ENCODE results near the gene TNNC1. TPM values are rescaled to one million over a fixed set of nuclear protein-coding genes. Genes with fewer than 3 reads are reported as not detected.

The TNNC1 gene
- 0.13 TPM in 1 of 2 replicates, not detected in the other for total RNA-seq (2014; rRNA removed; shearing (Covaris generic))
- polyA plus RNA-seq (2015; cell fraction: cytosol; rRNA removed) = 0.21 TPM in 1 of 2 replicates, not detected in the other
- 0.24 TPM in 1 of 2 replicates, not detected in the other for polyA plus RNA-seq (2015; cell fraction: nucleus; rRNA removed)

- no peak for DNase-seq (ENCODE audit: low read depth)
Measured at GRCh38 chr3:52453496-52454249, at the start of gene TNNC1. Gene TNNC1 (minus strand): TSS chr3:52454041. CDS start chr3:52454015, 26 bp downstream.

GRCh38 chr3:52502808-52503350 lies 49.0 kb upstream of the TNNC1 start:
- DNase-seq (ENCODE audit: low read depth) = no peak

GRCh38 chr3:52502001-52502400 lies 48.2 kb upstream of the TNNC1 start:
- no peak for DNase-seq (ENCODE audit: low read depth)

GRCh38 chr3:52501046-52501445 lies 47.2 kb upstream of the TNNC1 start:
- DNase-seq (ENCODE audit: low read depth) = no peak

DNA sequence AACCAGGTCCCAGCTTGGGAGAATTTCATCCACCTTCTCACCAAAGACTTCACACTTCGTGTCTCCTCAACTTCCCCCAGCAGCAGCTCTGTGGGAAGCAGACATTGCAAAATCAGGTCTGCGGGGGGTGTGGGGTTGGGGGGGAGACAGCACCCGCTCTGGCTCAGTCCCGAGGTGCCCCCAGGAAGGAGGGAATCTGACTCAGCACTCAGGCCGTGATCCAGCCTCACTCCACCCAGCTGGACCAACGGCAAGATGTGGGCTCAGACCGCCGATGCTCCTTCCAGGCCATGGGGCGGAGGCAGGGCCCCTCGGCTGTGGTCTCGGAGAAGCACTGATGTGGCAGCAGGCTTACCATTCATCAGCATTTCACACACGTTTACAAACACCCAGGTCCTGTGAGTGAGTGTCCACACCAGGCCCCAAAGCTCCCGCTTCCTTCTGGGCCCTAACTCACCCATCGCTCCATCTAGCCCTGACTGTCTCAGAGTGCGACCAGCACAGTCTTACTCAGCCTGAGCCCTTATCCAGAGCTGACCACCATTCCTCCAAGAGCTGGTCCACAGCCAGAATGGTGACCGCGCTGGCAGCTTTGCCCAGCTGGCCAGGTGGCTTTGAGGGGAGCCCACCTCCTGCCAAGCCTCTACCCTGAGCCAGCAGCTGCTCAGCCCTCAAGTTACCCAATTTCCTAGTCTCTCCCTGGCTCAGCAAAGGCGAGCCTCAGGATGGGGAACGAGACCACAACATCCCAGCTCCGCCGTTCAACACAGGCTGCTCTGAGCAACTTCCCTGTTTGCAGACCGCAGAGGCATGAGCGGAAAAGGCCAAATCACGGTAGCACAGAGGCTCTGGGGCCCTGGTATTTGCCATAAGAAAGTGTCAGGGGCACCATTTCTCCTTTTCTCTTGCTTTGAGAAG lies 44.6 kb upstream of the TNNC1 start:
- DNase-seq (ENCODE audit: low read depth) = peak; percentile 27

DNA sequence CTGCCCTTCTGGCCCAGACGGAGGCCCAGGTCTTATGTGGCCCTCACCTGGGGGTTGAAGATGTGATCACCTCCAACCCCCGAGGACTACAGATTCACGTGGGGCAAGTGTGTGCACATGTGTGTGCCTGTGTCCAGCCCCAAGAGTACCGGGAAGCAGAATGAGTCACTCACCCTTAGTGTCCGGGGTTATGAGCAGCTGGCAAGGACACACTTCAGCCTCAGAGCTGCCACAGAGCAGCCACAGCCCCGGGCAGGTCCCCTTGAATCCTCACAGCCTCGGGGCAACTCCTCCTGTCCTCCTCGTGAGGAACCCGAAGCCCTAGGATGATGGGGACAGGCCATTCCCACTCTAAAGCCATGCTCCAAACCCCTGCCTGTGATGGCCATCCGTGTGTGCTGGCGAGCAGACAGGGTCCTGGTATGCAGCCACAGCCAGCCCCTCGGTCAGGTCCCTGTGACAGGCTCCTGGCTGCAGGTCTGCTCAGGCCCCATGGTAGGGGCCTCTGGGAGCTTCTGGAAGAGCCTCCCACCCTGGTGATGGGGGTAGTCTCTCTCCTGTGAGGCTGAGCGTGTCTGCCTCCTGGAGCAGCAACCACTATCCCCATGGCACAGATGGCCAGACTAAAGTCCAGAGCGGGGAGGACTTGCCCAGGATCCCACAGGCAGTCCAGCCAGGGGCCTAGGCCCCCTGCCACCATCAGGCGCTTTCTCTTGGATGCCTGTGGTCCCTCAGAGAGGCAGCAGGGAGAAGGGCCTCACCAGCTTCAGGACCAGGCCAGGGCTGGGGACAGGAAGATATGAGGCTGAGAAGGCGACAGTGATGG lies 42.1 kb upstream of the TNNC1 start:
- peak; percentile 50 for DNase-seq (ENCODE audit: low read depth)

DNA sequence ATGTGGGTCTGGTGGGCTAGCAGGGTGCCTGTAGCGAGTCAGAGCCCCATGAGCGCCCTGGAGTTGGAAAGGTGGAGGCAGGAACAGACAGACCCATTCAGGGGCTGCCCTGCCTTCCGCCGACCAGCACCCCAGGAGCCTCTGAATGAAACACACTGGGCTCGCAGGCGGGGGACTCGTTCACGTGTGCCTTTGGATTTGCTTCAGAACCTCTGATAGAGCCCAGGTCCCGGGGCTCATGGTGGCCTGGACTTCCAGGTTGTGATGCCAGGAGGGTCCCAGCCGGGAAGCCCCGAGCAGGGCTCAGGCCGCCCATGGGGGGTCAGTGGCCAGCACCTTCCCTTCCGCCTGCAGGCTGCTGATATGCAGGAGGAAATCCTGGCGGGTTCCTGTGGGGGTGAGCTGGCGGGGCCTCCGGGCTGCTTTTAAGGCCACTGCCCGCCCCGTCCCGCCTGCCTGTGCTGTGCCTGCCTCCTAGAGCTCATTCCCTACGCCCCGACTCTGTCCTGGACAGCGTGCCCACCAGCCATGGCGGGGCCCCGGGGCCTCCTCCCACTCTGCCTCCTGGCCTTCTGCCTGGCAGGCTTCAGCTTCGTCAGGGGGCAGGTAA lies 41.1 kb upstream of the TNNC1 start, which contains the start of gene STAB1:
Gene STAB1 (plus strand): TSS at position 453 of the 610 bp plus-strand sequence. CDS start 76 bp downstream, at position 529.
- DNase-seq (ENCODE audit: low read depth) = no peak

GRCh38 chr3:52494445-52494844 lies 40.6 kb upstream of the TNNC1 start:
- DNase-seq (ENCODE audit: low read depth) = no peak

DNA sequence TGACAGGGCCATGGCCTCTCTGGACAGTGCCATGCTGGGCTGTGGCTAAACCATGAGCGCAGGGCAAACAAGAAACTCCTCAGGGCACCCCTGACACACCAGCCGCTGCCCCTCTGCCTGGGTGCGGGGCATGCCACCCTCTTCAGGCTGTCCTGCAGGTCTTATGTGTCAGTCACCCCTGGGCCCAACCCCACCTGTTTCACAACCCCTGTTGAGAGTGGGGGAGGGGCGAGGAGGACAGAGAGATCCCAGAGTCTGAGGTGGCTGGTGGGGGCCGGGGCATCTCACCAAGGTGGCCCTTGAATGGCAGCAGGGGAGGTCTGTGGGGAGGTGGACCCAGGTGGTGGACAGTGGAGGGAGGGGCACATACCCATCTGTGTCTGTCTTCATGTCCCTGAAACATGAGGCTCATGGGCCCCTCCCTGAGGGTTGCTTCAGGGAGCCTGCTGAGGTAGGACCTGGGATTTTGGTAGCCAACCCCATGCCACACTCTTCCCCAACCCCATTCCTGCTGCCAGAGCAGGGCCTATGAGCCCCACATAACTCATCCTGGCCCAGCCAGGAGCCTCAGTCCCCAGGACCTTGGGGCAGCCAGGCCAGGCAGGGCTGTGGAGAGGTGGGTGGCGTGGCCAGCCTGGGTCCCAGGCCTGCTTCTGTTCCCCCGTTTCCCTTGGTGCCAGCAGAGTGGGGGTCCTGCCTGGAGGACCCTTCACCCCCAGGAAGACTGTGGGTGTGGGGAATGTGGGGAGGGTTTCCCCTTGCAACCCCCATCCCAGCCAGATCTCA lies 39.6 kb upstream of the TNNC1 start:
- no peak for DNase-seq (ENCODE audit: low read depth)

- DNase-seq (ENCODE audit: low read depth) = no peak
Measured at GRCh38 chr3:52492059-52492458, 38.2 kb upstream of the TNNC1 start.

DNA sequence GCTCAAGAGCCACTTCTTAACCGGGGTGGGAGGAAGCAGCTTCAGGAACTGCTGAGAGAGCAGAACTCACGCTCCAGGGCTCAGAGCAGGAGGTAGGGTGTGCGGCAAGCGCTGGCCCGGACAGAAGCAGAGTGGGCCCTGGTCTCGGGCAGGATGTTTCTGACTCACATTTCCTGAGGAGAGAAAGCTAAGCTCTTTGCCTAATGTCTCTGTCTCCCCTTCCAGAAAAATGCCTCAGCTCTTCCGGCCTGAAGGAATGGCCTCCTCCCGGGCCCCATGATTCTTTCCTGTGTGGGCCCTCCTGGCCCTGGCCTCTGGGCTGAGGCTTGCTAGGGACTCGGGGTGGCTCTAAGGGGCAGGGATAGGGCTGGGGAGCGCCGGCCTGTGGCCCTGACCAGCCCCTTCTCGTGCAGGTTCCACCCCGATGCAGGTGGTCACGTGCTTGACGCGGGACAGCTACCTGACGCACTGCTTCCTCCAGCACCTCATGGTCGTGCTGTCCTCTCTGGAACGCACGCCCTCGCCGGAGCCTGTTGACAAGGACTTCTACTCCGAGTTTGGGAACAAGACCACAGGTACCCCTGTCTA lies 37.2 kb upstream of the TNNC1 start:
- DNase-seq (ENCODE audit: low read depth) = peak; percentile 87

DNA sequence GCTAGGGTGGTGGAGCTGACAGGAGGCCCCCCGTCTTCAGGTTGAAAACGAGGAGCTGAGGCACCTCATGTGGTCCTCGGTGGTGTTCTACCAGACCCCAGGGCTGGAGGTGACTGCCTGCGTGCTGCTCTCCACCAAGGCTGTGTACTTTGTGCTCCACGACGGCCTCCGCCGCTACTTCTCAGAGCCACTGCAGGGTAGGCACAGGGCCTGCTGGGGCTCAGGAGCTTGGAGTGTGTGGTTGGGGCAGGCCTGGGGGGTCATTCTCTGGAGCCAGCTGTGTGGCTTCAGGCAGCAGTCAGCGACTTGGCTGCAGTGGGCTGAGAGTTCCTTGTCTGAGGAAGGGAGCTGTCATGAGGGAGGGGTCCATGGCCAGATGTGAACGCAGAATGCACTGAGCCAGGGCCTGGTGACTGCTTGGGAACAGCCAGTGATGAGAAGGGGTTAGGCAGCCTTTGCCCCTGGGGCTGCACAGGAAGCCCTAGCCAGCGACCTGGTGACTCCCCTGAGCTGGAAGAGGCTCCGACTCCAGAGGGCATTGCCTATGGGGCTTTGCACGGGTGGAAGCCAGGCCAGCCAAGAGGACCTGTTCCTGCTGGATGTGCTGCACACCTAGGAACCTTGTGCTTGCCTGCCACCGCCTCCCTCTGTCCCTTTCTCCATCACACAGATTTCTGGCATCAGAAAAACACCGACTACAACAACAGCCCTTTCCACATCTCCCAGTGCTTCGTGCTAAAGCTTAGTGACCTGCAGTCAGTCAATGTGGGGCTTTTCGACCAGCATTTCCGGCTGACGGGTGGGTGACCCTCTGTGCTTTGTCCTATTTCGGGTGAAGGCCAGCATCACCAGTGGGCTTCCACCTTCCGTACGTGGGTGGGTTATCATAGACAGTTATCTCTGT lies 36.4 kb upstream of the TNNC1 start:
- no peak for DNase-seq (ENCODE audit: low read depth)

DNA sequence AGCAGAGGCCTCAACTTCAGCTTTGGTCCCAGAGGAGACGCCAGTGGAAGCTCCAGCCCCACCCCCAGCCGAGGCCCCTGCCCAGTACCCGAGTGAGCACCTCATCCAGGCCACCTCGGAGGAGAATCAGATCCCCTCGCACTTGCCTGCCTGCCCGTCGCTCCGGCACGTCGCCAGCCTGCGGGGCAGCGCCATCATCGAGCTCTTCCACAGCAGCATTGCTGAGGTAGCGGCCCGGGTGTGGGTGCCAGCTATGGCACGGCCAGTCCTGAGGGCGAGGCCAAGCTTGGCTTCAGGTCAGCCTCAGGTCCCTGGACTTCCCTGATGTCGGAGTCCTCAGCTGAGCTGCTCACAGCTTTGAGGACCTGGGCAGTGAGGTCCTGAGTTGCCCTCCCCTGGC lies 35.6 kb upstream of the TNNC1 start:
- no peak for DNase-seq (ENCODE audit: low read depth)

GRCh38 chr3:52488746-52489145 lies 34.9 kb upstream of the TNNC1 start:
- DNase-seq (ENCODE audit: low read depth) = no peak

- DNase-seq (ENCODE audit: low read depth) = no peak
Measured at GRCh38 chr3:52487788-52488691, 34.2 kb upstream of the TNNC1 start.

- DNase-seq (ENCODE audit: low read depth) = no peak
Measured at GRCh38 chr3:52487050-52487787, 33.4 kb upstream of the TNNC1 start.
